ENCODE data around the gene DSCAML1. TPM values are rescaled to one million over a fixed set of nuclear protein-coding genes. Genes with fewer than 3 reads are reported as not detected.
"Not testable (repeated sequence)": the region's sequence is repeated elsewhere in the genome, so short reads cannot be mapped to it uniquely, and the experiment has no call there.

The DSCAML1 gene
- total RNA-seq, 2 donors from 2014 or later = 0.21 to 0.41 TPM

DNA sequence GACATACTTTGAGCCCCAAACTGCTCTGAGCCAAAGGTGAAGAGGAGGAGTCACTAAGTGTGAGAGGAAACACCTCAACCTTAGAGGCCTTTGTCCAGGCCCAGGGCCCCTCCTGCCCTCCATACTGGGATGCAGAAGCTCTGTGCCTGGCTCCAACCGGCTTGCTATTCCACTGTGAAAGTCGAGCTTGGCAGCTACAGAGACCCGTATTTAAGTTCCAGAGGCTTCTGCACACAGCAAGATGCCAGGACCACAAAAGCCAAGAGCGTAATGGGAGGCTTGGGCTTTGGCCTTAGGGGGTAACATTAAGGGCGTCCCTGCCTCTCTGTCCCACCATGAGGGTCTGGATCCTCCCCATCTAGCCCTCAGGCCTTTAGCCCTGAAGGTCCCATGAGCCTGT, 31.9 kb downstream of the DSCAML1 start:
- TF ChIP-seq, protein P1, sequence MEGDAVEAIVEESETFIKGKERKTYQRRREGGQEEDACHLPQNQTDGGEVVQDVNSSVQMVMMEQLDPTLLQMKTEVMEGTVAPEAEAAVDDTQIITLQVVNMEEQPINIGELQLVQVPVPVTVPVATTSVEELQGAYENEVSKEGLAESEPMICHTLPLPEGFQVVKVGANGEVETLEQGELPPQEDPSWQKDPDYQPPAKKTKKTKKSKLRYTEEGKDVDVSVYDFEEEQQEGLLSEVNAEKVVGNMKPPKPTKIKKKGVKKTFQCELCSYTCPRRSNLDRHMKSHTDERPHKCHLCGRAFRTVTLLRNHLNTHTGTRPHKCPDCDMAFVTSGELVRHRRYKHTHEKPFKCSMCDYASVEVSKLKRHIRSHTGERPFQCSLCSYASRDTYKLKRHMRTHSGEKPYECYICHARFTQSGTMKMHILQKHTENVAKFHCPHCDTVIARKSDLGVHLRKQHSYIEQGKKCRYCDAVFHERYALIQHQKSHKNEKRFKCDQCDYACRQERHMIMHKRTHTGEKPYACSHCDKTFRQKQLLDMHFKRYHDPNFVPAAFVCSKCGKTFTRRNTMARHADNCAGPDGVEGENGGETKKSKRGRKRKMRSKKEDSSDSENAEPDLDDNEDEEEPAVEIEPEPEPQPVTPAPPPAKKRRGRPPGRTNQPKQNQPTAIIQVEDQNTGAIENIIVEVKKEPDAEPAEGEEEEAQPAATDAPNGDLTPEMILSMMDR (IDR thresholded peaks at IDR 0.05) = no peak

DNA sequence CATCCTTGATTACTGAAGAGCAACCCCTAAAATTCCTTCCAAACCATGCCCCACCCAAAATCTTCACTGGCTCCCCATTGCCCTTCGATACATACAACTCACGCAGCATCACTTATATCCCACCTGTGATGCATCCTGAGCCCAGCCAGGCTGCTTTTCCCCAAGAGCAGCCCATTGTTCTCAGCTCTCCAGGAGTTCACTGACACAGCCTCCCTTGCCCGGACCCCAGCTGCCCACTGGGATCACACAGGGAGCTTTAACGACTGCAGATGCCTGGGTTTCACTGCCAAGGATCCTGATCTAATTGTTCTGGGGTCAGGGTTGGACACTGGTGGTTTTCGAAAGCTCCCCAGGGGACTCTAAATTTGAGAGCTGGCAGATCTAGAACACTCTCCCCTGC, 33.6 kb downstream of the DSCAML1 start:
- H3K4me1 ChIP-seq (ENCODE audit: control insufficient read depth in 1 of 2, low read depth in 2 of 2); H3K36me3 ChIP-seq; H3K27ac ChIP-seq; H3K27me3 ChIP-seq (replicated peaks; ENCODE audit: insufficient read depth); H3K4me3 ChIP-seq; H3K9me3 ChIP-seq; DNase-seq (ENCODE audit: low spot score); ATAC-seq (ENCODE audit: insufficient number of reproducible peaks, low FRiP score, low read depth): not testable (repeated sequence)

More for the DNA sequence above, 31.9 kb downstream of the DSCAML1 start:
- Histone ChIP-seq H3K4me3 (no peak overlapping the region), H3K9me3 (no peaks in the 10 kb centered on the region), H3K4me1 (ENCODE audit: control insufficient read depth in 1 of 2, low read depth in 2 of 2) (no peaks in the 10 kb centered on the region), H3K27ac (no peak overlapping the region), H3K27me3 (replicated peaks; ENCODE audit: insufficient read depth) (no peaks in the 10 kb centered on the region), H3K36me3 (no peaks in the 10 kb centered on the region)
- DNase-seq (ENCODE audit: low spot score) = no peak
- ATAC-seq (ENCODE audit: insufficient number of reproducible peaks, low FRiP score, low read depth) = no peak

DNA sequence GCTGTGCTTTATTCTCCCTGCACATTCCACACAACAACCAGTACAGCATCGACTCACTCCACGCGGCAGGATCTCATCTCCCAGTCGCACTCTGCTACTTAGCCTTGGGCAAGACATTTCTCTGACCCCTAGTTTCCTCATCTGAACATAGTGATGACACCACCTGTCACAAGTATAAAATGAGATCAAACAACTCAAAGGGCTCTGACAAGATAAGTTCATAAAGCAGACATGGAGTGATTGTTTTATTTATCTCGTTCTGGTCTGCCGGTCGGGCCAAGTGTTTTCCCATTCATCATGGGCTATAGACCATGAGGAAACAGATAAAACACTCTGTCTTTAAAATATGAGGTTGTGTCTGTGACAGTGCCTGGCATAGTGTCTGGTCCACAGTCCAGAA, 35.0 kb downstream of the DSCAML1 start:
- H3K4me1 ChIP-seq (ENCODE audit: control insufficient read depth in 1 of 2, low read depth in 2 of 2) = no peaks in the 10 kb centered on the region
- H3K27me3 ChIP-seq (replicated peaks; ENCODE audit: insufficient read depth) = no peaks in the 10 kb centered on the region
- TF ChIP-seq, protein P1 (IDR thresholded peaks at IDR 0.05) = no peak
- H3K9me3 ChIP-seq = no peaks in the 10 kb centered on the region
- DNase-seq (ENCODE audit: low spot score) (no peak), ATAC-seq (ENCODE audit: insufficient number of reproducible peaks, low FRiP score, low read depth) (no peak)
- H3K4me3 ChIP-seq = no peak overlapping the region
- H3K27ac ChIP-seq = no peak overlapping the region
- H3K36me3 ChIP-seq = no peaks in the 10 kb centered on the region

DNA sequence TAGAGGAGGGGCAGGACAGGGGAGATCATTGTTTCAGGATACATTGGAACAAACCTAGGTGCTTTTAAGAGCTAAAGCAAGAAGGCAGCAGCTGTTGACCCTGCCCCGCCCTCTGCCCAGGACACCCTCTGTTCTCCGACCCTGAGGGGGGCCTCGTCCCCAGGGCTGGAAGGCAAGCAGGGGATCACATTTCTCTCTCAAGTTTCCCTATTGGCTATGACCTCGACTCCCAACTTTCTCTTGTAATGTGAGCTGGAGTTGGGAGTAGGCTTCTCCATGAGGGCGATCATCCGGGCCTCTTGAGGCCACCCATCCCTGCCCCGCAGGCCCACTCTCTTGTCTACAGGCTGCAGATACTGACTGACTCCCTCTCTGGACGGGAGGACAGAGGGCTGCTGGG, 37.7 kb downstream of the DSCAML1 start:
- ATAC-seq (ENCODE audit: insufficient number of reproducible peaks, low FRiP score, low read depth) = no peak
- no peaks in the 10 kb centered on the region for H3K27me3 ChIP-seq (replicated peaks; ENCODE audit: insufficient read depth)
- no peaks in the 10 kb centered on the region for H3K36me3 ChIP-seq
- no peak overlapping the region for H3K27ac ChIP-seq
- H3K9me3 ChIP-seq = no peaks in the 10 kb centered on the region
- TF ChIP-seq, protein P1 (IDR thresholded peaks at IDR 0.05) = no peak
- no peak overlapping the region for H3K4me3 ChIP-seq
- no peaks in the 10 kb centered on the region for H3K4me1 ChIP-seq (ENCODE audit: control insufficient read depth in 1 of 2, low read depth in 2 of 2)
- no peak for DNase-seq (ENCODE audit: low spot score)

DNA sequence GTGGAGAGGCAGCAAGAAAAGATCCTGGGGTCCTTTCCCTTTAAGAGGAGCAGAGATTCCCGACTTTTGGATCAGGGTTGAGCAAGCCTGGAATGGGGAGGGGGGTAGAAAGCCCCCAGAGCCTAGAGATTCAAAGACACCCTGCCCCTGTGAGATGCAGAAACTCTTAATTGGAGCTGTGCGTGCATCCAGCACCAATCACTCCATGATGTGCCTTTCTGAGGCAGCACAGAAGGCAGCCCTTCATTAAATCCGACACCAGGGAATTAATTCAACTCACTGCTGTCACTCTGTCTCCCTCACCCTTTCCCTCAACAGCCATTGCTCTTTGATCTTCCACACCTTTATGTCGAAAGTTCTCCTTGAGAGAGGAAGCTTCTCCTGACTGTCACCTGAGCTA, 43.0 kb downstream of the DSCAML1 start:
- ATAC-seq (ENCODE audit: insufficient number of reproducible peaks, low FRiP score, low read depth) (no peak), DNase-seq (ENCODE audit: low spot score) (no peak)
- Histone ChIP-seq H3K4me3 (no peak overlapping the region), H3K4me1 (ENCODE audit: control insufficient read depth in 1 of 2, low read depth in 2 of 2) (no peaks in the 10 kb centered on the region), H3K36me3 (no peaks in the 10 kb centered on the region), H3K27ac (no peak overlapping the region), H3K27me3 (replicated peaks; ENCODE audit: insufficient read depth) (no peaks in the 10 kb centered on the region), H3K9me3 (no peaks in the 10 kb centered on the region)
- TF ChIP-seq, protein P1 (IDR thresholded peaks at IDR 0.05) = no peak

DNA sequence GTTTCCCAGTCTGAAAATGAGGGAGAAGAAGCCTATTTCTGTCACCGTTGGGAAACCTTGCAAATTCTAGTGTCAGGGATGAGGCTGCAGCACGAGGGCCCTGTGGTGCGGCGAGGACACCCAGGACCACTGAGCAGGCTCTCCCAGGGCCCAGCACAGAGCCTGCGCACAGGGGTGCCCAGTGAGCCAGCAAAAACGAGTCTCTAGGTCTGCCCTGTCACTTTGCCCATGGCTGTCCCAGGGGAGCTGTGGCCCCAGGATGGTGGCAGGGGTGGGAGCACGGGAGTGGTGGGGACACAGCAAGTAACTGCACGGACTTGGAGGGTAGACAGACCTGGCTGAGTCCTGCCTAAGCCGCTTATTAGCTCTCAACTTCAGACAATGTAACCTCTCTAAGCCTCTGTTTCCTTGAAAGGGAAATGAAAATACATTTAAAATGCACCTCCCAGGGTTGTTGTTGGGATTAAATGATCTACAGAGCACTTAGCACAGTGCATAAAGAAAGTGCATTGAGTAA, 44.2 kb downstream of the DSCAML1 start:
- H3K4me3 ChIP-seq = no peak overlapping the region
- no peaks in the 10 kb centered on the region for H3K27me3 ChIP-seq (replicated peaks; ENCODE audit: insufficient read depth)
- TF ChIP-seq, protein P1 (IDR thresholded peaks at IDR 0.05) = no peak
- H3K27ac ChIP-seq = no peak overlapping the region
- H3K9me3 ChIP-seq = no peaks in the 10 kb centered on the region
- no peak for ATAC-seq (ENCODE audit: insufficient number of reproducible peaks, low FRiP score, low read depth)
- H3K4me1 ChIP-seq (ENCODE audit: control insufficient read depth in 1 of 2, low read depth in 2 of 2) = no peaks in the 10 kb centered on the region
- H3K36me3 ChIP-seq = no peaks in the 10 kb centered on the region
- no peak for DNase-seq (ENCODE audit: low spot score)

Data from thoracic aorta (tissue), 2 donors.